GOT3 (cell line): ENCODE data around the gene PDIA6.
"Not testable (repeated sequence)": the region's sequence is repeated elsewhere in the genome, so short reads cannot be mapped to it uniquely, and the experiment has no call there.

ENCODE experiments used
- DNase-seq: peaks from one replicate; lab custom pipeline; 2025; ENCODE audit warnings: mixed read lengths; lab: John Stamatoyannopoulos, UW

PDIA6 gene

DNA sequence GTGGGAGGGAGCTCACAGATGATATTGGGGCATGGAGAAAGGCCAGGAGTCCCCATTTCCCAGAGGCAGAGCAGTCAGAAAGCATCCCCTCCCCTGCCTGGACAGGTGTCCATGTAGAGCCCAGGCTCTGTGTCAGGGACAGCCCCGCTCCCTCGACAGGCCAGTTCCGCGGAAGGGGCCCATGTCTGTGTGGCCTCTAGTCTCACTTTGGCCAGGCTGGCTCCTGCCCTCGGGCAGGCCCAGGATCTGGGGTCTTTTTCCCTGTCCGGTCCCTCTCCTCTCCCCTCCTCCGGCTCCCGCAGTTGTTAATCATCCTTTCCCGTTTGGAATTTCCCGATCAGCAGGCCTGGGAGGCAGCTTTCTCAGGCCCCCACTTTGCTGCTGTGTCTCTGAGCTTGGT lies 20.4 kb upstream of the PDIA6 start:
- no peak for DNase-seq

DNA sequence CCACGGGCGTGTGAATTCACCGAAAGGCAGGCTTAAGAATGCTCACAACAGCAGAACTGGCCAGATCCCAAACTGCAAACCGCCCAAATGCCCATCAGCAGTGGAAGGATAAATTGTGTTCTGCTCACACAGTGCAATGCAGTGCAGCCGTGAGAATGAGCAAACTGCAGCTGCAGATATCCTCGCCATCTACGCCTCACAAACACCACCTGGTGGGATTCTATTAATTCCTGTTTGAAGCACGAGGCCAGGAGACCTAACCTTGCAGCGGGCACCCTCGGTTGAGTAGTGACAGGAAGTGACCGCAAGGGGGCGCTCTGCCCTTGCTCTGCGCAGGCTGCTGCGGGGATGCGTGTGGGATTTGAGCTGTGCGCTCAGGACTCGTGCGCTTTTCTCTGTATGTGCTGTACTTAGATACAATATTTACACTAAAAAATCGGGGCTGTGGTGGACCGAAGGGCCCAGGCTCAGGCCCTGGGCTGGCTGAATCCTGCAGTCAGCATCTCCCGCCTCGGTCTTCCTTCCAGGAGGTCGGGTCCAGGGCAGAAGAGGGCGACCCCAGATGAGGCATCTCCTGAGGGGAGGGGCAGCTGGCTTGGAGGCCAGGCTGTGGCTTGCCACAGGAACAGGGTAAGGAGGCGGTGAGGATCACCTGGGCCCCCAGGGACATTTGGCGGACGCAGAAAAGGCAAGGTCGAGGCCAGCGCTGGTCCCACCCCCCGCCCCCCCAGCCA lies 19.8 kb upstream of the PDIA6 start:
- DNase-seq: peak; percentile 57

DNA sequence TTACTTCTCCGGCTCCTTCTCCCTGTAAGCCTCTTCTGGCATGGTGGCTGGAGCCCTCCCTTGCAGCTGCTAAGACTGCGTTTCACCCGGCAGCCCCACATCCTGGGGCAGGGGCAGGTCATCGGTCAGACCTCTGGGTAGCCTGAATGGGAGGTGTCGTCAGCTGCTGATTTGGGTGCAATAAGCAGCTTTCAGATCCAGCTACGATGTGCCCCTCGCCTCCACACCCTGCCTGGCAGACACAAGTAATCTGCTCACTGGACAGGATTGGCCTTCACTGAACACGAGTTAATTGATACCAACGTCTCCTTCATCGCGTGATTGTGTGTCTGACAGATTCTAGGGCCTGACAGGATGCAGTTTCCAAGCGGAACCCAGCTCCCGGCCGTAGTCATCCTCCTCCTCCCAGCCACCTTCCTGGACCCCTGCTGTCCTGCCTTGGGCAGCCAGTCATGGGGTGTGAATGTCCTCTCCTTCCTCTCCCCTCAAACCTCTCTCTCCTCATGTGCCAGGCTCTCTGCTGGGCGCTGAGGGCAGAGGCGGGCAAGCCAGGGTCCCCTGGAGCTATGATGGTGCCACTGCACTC lies 18.9 kb upstream of the PDIA6 start:
- no peak for DNase-seq

DNA sequence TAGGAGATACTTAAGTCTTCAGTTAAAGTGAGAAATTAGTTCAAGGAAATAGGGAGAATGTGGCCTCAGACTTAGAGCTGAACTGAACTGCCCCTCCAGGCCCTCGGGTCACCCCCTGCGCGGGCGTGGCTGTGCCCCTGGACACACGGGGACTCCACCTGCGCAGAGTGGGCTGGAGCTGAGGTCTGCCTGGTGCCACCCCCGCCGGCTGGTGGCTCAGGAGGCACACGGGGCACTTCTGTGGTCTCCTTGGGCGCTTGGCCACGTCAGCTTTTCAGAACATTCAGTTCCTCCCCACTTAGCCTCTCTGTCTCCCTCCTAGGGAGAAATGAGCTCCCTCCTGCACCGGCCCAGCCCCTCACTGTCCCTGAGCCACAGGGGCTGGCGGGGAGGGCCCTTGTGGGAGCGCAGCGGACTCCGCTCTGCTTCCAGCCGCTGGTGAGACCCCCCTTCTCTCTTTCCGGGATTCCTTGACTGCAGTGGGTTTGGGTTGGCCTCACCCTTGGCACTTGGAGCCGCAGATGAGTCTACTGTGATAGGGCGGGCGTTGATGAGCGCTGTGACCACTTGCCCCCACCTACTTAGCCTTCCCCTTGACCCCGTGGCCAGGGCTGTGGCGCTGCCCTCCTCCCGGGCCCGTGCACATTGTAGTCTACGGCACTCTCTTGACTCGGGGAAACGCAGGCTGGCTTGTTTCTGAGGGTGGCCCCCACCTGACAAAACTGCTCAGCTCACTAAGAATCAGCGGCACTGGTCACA lies 18.2 kb upstream of the PDIA6 start:
- no peak for DNase-seq

DNA sequence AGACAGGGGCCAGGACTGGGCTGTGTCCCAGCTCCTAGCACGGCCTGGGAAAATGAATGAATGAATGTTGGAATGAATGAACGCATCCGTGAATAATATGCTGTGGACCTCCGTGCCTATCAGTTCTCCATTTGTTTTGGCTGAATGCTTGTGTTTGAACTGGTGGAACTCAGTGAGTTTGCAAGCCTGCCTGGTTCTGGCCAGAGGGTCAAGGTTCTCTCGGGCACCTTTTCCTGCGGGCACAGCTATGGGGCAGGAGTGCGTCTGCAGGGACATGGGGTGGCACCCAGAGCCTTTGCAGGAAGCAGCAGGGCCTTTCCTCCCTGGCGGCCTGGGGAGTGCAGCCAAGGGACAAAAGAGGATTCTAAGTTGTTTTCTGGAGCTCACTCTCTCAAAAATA lies 17.6 kb upstream of the PDIA6 start:
- DNase-seq: no peak

DNA sequence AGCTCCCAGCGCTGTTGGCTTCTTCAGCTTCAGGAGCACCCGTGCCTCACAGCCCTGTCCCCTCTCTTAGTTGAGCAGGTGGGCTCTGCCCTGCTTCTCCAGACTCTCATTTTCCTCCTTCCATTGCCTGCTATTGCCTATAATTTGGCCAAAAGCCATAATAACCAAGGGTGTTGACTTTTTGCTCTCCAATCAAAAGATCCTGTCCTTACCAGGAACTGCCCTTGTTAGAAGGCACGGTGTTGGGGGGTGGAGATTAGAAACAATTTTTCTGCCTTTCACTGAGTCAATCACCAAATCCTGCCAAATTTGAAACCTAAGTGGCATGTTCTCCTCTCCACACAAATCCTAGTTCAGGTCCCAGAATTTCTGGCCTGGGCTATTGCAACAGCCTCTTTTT lies 16.7 kb upstream of the PDIA6 start:
- DNase-seq: no peak

DNA sequence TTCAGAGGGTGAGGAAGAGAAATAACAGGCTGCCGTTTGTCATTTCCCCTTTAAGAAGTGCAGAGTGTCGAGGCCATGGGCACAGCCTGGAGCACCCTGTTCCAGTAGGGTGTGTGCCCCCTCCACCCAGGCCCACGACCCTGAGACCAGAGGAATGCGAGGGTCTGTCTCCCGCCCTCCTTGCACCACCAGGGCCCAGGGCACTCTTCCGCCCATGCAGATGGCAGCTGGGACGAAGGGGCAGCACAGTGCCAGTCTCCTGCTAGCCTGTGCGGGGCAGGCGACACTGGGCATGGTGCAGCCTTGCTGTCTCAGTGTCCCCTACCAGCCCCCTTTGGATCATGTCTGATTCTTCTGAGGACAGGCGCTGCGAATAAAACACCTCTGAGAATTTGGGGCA lies 15.8 kb upstream of the PDIA6 start:
- no peak for DNase-seq

DNA sequence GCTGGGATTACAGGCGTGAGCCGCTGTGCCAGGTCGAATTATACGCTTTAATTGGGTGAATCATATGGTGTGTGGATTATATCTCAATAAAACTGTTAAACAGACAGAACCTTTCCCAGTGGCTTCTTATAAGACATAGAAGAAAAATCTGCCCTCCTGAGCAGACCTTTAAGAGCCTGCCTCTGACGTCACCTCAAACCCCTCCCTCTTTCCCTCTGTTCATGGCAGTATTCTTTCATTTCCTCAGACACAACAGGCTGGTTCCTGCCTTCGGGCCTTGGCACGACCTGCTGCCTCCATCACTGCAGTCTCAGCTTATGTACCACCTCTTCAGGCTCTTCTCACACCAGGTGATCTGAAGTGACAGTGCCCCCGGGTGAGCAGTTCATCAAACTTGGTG lies 14.0 kb upstream of the PDIA6 start:
- DNase-seq: no peak

DNA sequence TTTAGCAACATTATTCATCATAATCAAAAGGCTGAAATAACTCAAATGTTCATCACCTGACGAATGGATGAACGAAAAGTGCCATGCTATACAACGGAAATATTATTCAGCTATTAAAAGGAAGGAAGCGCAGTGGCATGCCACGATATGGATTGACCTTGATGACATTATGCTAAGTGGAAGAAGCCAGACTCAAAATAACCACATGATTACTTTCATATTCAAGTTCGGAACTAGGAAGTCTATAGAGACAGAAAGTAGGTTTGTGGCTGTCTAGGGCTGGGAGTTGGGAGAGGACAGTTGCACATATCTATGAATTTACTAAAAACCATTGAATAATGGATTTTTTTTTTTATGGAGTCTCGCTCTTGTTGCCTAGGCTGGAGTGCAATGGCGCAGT lies 13.4 kb upstream of the PDIA6 start:
- no peak for DNase-seq

DNA sequence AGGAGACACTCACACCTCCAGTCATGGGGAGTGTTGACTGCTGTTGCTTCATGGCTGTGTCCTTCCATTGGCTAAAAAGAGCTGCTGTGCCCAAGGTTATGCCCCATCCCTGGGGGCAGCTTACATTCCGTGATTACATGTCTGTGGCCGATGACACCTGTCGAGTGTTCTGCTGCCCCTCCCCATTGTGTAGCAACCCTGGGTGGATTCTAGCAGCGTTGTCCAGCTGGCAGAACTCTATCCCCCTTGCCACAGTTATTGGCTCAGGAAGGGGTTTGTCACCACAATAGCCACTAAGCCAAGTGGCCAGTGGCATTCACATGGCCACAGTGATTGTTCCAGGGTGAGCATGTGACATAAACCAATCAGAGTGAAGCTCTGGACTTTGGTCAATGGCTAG lies 11.6 kb upstream of the PDIA6 start:
- DNase-seq: no peak

DNA sequence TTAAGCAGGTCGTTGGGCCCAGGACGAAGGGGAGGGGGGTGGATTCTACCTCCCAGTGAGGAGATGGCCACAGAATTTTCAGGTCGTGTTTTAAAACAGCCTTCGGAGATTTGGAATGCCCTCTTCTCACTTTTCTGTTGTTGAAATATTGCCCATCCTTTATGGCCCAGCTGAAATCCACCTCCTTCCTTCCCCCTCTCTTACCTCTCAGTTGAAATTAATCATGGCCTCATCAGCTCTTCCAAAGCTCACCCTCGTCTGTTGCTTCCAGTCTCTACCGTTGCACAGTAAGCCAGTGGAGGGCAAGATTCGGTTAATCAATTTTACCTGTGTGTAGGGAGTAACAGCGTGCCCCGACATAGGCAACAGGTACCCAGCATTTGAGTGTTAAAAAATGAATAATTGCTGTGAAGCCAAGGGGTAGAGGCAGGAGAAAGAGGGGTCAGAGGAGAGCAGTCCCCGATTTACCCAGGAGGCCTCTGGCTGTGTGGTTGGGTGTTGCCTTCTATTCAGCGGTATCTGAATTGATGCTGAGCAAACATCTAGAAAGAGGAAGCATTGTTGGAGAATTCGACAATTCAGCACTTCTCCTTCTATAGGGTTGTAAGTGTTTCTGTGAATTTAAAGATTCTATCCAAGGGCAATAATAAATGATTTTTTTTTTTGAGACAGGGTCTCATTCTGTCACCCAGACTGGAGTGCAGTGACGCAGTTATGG lies 8.6 kb upstream of the PDIA6 start:
- no peak for DNase-seq

DNA sequence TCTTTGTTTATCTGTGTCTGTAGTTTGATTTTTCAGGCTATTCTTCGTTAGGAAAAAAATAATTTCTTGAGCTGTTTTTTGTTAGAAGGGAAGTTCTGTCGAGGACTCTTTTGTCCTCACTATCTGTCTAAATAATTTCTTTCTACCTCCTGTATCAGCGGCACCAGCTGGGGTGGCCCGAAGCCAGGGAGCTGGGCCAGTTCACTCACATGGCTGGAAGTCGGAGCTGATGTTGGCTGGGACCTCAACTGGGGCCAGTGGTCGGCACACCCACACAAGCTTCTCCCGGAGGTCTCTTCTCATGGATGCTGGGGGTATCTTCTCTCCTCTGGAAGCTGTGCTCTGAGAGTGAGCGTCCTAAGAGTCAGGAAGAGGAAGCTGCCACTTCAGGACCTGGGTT lies 8.0 kb upstream of the PDIA6 start:
- no peak for DNase-seq

DNA sequence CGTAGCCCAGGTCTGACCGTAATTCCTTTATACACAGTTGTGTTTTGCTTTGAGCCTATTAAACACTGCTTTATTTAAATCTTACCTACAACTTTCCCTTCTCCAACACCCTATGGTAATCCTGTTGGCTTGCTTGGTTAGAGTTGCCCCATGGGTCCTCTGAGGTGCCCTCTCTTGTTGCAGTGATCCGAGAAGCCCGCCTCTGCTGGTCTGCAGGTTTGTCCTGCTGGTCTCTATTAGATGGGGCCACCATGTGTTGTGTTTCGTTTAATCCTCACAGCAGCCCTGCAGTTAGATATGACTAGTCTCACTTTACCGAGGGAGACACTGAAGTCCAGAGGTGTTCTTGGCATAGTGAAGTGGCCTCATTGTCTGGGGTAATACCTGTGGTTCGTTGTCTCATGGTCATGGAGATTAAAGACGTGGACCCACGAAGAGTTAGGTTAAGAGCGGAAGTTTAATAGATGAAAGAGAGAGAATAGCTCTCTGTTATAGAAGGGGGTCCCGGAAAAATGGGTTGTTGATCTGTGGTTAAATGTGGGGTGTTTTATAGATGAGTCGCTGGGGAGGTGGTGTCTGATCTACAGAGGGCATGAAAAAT lies 7.2 kb upstream of the PDIA6 start:
- no peak for DNase-seq

DNA sequence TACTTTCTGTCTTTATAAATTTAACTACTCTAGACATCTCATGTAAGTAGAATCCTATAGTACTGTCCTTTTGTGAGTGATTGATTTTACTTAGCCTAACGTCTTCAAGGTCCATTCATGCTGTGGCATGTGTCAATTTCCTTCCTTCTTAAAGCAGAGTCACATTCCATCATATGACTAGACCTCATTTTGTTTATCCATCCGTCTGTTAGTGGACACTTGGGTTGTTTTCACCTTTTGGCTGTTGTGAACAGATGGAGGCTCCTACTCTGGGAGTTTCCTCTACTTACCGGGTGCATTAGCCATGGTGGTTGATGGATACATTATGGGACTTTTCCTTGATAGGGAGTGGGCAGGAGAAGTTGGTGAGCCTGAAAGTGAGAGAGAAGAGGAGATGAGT lies 6.4 kb upstream of the PDIA6 start:
- DNase-seq: no peak

DNA sequence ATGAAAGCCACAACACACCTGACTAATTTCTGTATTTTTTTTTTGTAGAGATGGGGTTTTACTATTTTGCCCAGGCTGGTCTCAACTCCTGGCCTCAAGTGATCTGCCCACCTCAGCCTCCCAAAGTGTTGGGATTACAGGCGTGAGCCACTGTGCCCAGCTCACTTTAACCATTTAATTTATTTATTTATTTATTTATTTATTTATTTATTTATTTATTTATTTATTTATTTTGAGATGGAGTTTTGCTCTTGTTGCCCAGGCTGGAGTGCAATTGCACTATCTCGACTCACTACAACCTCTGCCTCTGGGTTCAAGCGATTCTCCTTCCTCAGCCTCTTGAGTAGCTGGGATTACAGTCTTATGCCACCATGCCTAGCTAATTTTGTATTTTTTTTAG lies 5.7 kb upstream of the PDIA6 start:
- DNase-seq: not testable (repeated sequence)

DNA sequence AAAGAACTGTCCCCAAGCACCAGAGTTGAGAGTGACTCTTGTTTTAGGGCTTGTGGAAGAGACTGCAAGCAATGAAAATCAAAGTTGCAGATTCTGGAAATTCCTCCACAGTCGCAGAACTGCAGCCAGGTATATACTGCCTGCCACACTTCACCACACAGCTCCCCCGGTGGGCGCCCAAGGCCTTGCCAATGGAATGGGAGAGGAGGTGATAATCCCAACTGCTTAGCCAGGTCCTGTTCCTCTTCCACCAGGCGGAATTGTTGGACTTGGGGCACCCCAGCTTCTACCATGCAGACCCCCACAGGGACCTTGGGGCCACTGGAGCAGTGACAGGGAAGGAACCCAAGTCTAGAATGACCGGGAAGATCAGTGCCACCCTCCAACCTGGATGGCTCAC lies 4.8 kb upstream of the PDIA6 start:
- DNase-seq: no peak

DNA sequence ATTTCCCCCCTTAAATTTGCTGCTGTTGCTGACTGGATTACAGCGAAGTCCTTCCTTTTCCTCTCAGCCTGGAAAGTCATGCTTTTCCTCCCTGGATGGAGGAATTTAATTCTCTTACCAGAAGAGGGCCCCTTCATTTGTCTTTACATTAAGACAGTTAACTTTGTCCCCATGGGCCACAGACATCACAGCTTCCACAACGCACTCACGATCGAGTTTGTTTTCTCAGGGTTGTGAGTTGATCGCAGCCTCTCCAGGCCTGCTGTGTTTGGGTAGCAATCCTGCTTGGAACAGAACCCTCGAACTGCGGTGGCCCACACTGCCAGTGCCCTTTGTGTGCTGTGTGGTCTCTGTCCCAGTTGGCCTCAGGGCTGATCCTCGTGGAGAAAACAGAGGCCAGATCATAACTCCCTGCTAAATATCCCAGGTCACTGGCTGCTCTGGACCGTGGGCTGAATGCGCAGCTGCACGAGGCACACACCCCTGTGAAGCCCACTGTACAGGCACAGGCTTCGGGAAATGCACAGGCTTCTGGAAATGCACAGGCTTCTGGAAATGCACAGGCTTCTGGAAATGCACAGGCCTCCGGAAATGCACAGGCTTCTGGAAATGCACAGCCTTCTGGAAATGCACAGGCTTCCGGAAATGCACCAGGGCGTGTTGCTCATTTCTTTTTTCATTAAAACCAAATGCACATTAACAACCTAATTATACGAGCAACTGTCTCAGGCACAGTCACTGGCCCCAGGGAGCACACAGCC lies 2.2 kb upstream of the PDIA6 start:
- no peak for DNase-seq

DNA sequence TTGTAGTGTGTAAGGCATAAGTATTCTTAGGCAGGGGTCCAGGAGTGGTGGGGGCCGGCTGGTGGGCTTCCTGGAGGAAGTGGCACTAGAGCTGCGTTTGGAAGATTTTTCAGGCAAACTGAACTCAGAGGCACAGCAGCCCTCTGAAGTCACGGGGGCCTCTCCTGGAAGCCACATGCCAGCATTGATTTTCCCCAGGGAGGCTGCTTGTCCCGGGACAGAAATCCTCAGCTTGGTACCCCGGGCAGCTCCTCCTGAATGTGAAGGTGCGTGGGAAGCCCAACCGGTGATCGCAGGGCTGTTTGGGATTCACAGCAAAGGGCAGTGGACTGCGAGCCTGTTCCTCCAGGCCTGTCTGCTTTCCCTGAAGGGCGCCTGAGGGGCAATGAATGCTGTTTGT lies 1.6 kb upstream of the PDIA6 start:
- DNase-seq: no peak

DNA sequence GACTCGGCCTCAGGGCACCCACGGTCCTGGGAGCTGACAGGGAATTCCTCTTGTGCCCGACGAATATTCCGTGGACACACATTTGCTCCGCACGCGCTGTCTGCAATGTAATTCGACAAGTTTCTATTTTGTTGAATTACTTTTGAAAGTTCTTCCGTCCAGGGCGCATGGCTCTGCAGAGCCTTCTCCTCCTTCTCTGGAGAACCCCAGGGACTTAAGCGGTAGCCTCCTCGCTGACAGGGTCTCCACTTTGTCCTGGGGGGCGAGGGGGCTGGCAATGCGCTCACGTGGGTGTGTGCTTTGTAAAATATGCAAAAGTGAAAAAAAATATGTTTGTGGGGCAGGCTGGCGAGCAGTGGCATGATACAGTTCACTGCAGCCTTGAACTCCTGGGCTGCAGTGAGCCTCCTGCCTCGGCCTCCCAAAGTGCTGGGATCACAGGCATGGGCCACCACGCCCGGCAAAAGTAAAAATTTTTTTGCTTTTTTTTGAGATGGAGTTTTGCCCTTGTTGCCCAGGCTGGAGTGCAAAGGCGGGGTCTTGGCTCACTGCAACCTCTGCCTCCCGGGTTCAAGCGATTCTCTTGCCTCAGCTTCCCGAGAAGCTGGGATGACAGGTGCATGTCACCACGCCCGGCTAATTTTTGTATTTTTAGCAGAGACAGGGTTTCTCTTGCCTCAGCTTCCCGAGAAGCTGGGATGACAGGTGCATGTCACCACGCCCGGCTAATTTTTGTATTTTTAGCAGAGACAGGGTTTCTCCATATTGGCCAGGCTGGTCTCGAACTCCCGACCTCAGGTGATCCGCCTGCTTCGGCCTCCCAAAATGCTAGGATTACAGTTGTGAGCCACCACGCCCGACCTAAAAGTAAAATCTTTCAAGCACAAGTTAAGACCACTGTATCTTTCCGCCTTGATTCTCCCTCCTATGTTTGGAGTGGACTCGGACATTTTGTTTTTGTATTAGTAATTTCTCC lies 866 bp upstream of the PDIA6 start:
- DNase-seq: not testable (repeated sequence)

DNA sequence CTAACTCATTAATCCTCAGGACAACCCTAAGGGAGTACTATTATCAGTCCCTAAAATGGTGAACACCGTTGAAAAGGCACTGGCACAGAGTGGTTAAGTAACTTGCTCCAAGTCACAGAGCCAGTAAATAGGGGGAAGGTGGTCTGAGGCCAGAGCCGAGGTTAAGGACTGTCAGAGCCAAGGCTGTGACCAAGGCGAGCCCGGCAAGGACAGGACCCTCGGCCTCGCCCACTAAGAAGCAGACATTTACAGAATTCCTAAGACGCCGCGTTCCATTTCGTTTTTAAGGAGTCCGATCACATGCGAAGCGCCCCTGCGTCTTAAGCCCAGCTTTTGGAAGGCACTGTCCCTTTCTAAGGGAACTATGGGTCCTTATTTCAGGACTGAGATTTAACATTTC lies 1.1 kb downstream of the PDIA6 start:
- DNase-seq: no peak
